Adrenal gland (tissue), 12 donors: ENCODE measurements around the gene ICA1. TPM values are rescaled to one million over a fixed set of nuclear protein-coding genes. Genes with fewer than 3 reads are reported as not detected.

Experiments
- DNase-seq, 7 donors: peaks; one replicate each; pipeline ENCODE4 v3.0.0-alpha.2; 2019 to 2020
- H3K27ac ChIP-seq, 5 donors: fragments of 200-600 bp; sonication (generic) in 4 of 5; 1 replicate in 3 of 5; 2 replicates in 2 of 5; pipeline versions ENCODE4 v1.5.1 to v1.8.0; 2016 to 2020; ENCODE audit warnings: mild to moderate bottlenecking in 1 of 5
- H3K27me3 ChIP-seq: fragments of 200-600 bp; 2 replicates; pipeline ENCODE4 v1.8.0; 2021
- H3K36me3 ChIP-seq, 2 donors: fragments of 200-600 bp; replicated peaks in 1 of 2; 1 replicate in 1 of 2; 2 replicates in 1 of 2; pipeline versions ENCODE4 v1.5.1 to v1.8.0; 2018 to 2022
- H3K4me1 ChIP-seq, 2 donors: fragments of 200-600 bp; replicated peaks in 1 of 2; 1 replicate in 1 of 2; 2 replicates in 1 of 2; pipeline versions ENCODE4 v1.5.1 to v1.8.0; 2018 to 2021
- H3K4me3 ChIP-seq, 4 donors: fragments of 200-600 bp; sonication (generic) in 3 of 4; one replicate each; pipeline ENCODE4 v1.5.1; 2016 to 2018
- H3K9me3 ChIP-seq, 3 donors: fragments of 200-600 bp; sonication (generic) in 1 of 3; replicated peaks in 1 of 3; 1 replicate in 2 of 3; 2 replicates in 1 of 3; pipeline versions ENCODE4 v1.5.1 to v1.8.0; 2016 to 2021
- POLR2A ChIP-seq, 2 donors: fragments of 450-650 bp; IDR thresholded peaks; one replicate each; pipeline ENCODE4 v1.6.1; 2017; ENCODE audit warnings: antibody characterized with exemption in 2 of 2, mild to moderate bottlenecking in 2 of 2, moderate library complexity in 1 of 2
- WGBS, 4 donors: extraction: QIAGEN DNeasy Blood & Tissue Kit in 2 of 4; methylation state at CpG; one replicate each; pipeline versions ENCODE4 v1.1.5 to v1.1.7; 2013 to 2017; 5-methylcytosine and 5-hydroxymethylcytosine counted together
- intact Hi-C, 2 donors: fragments of 100-400 bp; cut with DNase I; formaldehyde crosslinking; loops; one replicate each; pipeline versions ENCODE4 v1.14.1 to v1.15.0; 2022 to 2023
- polyA plus RNA-seq, 3 donors: library from polyadenylated mRNA; stranded (reverse); fragments of 200-250 nt in 2 of 3; fragments of 350-450 nt in 1 of 3; fragmentation: Illumina TruSeq in 1 of 3; extraction: RNeasy Lipid Tissue Mini Kit (QIAGEN cat#74804) in 1 of 3; gene quantifications; one replicate each; pipeline ENCODE4 v1.2.3, GENCODE V29; 2013 to 2014
- total RNA-seq, 9 donors: library from RNA; depleted of rRNA in 4 of 9; stranded (reverse); fragments of >200 nt in 4 of 9; fragments of 120-200 nt in 1 of 9; fragmentation: NEBNext Ultra II Directional in 1 of 9; extraction: Animal tissue kit (Norgen Biotek cat#: 25700) in 1 of 9; gene quantifications; one replicate each; pipeline versions ENCODE4 v1.1.0 to v1.2.4, GENCODE V29; 2013 to 2023
- TF ChIP-seq, protein P1 (sequence below), 6 experiments: fragments of 450-650 bp in 4 of 6; fragments of 200-600 bp in 2 of 6; sonication (generic) in 1 of 6; IDR thresholded peaks; 1 replicate in 5 of 6; 2 replicates in 1 of 6; pipeline versions ENCODE4 v1.5.1 to v1.8.0; 2016 to 2021; ENCODE audit warnings: antibody characterized with exemption in 6 of 6, mild to moderate bottlenecking in 2 of 6, moderate library complexity in 1 of 6
- donor health status: healthy with polysubstance abuse.
- donor health status: Bipolar disorder and iron deficiency.
- donor health status: DM: yes; HTN: yes; CAD: no.
- donor health status: DM: no; HTN: no; CAD: no.
- donor health status: DM: no; HTN: no; CAD: no.
- donor health status: DM: yes; HTN: yes; CAD: no.

ICA1 gene
- total and polyA plus RNA-seq, 12 donors, result 5.0 to 16.1 (median 8.4) TPM; not detected in 1

DNA sequence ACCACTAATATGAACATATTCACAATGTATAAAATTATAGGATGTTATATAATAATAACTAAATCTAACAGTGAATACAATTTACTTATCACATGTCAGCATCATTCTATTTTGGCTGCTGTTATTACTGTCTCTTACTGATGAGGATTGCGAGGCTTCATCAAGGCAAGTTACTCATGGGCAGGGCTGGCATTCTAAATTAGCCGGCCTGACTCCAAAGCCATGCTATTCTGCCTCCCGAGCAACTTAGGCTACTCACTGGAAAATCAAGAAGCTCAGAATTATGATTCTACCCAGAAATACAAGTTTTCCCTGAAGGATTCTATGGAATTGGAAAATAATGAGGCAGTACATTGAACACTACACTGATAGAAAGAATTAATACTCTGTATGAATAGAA, 101.7 kb downstream of the ICA1 start:
- Histone ChIP-seq H3K4me1 (no peaks in the 10 kb centered on the region), H3K9me3 (no peaks in the 10 kb centered on the region), H3K27ac (no peak overlapping the region), H3K4me3 (no peak overlapping the region), H3K27me3 (no peaks in the 10 kb centered on the region), H3K36me3 (no peaks in the 10 kb centered on the region)
- intact Hi-C loops, result no loop called here
- DNase-seq, result no peak
- TF ChIP-seq, protein P1, sequence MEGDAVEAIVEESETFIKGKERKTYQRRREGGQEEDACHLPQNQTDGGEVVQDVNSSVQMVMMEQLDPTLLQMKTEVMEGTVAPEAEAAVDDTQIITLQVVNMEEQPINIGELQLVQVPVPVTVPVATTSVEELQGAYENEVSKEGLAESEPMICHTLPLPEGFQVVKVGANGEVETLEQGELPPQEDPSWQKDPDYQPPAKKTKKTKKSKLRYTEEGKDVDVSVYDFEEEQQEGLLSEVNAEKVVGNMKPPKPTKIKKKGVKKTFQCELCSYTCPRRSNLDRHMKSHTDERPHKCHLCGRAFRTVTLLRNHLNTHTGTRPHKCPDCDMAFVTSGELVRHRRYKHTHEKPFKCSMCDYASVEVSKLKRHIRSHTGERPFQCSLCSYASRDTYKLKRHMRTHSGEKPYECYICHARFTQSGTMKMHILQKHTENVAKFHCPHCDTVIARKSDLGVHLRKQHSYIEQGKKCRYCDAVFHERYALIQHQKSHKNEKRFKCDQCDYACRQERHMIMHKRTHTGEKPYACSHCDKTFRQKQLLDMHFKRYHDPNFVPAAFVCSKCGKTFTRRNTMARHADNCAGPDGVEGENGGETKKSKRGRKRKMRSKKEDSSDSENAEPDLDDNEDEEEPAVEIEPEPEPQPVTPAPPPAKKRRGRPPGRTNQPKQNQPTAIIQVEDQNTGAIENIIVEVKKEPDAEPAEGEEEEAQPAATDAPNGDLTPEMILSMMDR (IDR thresholded peaks at IDR 0.05), result no peak
- WGBS, 4 donors, result 58 to 83% (median 68%) methylated on average over 3 of the region's 3 CpGs

DNA sequence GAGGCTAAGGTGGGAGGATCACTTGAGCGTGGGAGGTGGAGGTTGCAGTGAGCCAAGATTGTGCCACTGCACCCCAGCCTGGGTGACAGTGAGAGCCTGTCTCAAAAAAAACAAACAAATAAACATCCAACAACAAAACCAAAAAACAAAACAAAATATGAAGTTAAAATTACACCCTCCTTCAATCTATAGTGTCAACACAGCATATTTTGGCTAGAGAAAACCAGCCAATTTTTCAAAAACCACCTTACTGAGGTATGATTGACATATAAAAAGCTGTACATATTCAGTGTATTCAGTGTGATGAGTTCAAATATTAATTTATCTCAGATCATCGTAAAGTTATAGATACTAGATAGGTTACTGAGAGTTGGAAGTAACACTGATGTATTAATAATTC, 102.4 kb downstream of the ICA1 start:
- WGBS, 4 donors, result 70 to 92% (median 81%) methylated on average over 2 of the region's 2 CpGs

DNA sequence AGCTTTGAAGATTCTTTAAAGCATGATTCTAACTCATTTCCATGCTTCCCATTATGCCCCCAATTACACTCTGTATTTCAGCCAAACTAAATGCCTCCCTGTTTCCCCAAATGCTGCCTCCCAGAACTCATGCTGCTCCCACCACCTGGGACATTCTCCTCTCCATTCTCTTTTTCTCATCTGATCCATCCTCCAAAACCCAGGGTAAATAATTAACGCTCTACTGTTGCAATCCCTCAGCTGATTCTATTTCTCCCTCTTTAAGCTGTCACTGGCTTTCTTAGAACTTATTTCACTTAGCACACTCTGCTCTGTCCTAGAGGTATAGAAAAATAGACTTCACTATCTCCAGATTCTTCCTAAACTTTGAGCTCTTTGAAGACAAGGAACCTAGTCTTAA, 104.7 kb downstream of the ICA1 start:
- no peak overlapping the region for H3K4me3 ChIP-seq
- no peaks in the 10 kb centered on the region for H3K36me3 ChIP-seq
- H3K27ac ChIP-seq, result no peak overlapping the region
- H3K4me1 ChIP-seq, result no peaks in the 10 kb centered on the region
- H3K9me3 ChIP-seq, result no peaks in the 10 kb centered on the region
- TF ChIP-seq POLR2A (IDR thresholded peaks at IDR 0.05), result no peak
- TF ChIP-seq, protein P1 (IDR thresholded peaks at IDR 0.05), result no peak
- 76 to 88% (median 81%) methylated on average over 1 of the region's 1 CpG for WGBS, 4 donors
- intact Hi-C loops, result no loop called here
- DNase-seq, result no peak
- H3K27me3 ChIP-seq, result no peaks in the 10 kb centered on the region

More for the DNA sequence above, 102.4 kb downstream of the ICA1 start:
- no peaks in the 10 kb centered on the region for H3K27me3 ChIP-seq
- intact Hi-C loops, result no loop called here
- no peaks in the 10 kb centered on the region for H3K4me1 ChIP-seq
- TF ChIP-seq POLR2A (IDR thresholded peaks at IDR 0.05), result no peak
- TF ChIP-seq, protein P1 (IDR thresholded peaks at IDR 0.05), result no peak
- no peak overlapping the region for H3K4me3 ChIP-seq
- no peak for DNase-seq
- H3K27ac ChIP-seq, result no peak overlapping the region
- no peaks in the 10 kb centered on the region for H3K9me3 ChIP-seq
- no peaks in the 10 kb centered on the region for H3K36me3 ChIP-seq

DNA sequence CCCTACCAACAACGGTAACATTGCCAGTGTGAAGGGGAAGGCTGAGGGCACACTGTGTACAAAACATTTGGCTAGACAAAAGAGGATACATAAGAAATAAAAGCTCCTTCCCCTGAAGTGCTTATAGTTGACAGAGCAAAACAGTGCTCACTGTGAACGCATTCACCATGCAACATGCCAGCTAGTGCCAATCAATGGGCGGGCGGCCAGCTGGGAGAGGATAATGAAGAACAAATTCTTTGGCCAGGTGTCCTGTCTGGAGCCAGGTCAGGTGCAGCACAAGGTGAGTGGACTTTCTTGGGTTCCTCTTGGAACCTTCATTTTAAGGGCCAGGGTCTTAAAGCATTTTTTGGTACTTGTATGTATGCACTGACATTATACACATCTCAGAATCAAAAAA, 106.1 kb downstream of the ICA1 start:
- WGBS, 4 donors, result 87 to 92% (median 92%) methylated on average over 4 of the region's 4 CpGs
- intact Hi-C loops, result no loop called here

More for the DNA sequence above, 106.1 kb downstream of the ICA1 start:
- no peak for TF ChIP-seq POLR2A (IDR thresholded peaks at IDR 0.05)
- TF ChIP-seq, protein P1 (IDR thresholded peaks at IDR 0.05), result no peak
- Histone ChIP-seq H3K27ac (no peak overlapping the region), H3K36me3 (no peaks in the 10 kb centered on the region), H3K4me3 (no peak overlapping the region), H3K27me3 (no peaks in the 10 kb centered on the region), H3K4me1 (no peaks in the 10 kb centered on the region), H3K9me3 (no peaks in the 10 kb centered on the region)
- DNase-seq, result no peak
